ENCODE data around the gene TMEM178A. TPM values are rescaled to one million over a fixed set of nuclear protein-coding genes. Genes with fewer than 3 reads are reported as not detected.

Gene TMEM178A
- total RNA-seq, 2 experiments from 2014 or later: 0.25 to 0.38 TPM

DNA sequence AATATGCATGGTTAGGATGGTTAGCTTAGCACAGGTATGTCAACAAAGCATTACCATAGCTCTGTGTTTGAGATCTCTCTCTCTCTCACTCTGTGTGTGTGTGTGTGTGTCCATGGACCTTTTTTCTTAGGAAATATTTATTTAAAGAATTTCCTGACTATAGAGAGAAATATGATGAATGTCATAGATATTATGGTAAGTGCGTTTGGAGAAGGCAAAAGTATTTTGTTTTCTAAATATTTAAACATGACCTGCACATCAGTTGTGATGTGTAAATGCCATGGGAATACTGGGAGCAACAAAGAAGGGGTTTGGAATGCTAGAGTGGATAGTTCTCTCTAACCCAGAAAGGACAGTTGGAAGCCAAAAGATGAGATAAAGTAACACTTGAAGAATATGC, 3.9 kb upstream of the TMEM178A start:
- Histone ChIP-seq H3K9me3 (ENCODE audit: low read length) (no peaks in the 10 kb centered on the region), H4K20me1 (ENCODE audit: insufficient read depth, low read length) (no peaks in the 10 kb centered on the region), H3K79me2 (ENCODE audit: insufficient read depth, low read depth, low read length) (no peaks in the 10 kb centered on the region), H3K36me3 (ENCODE audit: insufficient read depth, low read length) (no peaks in the 10 kb centered on the region), H3K4me2 (ENCODE audit: low read length) (no peak overlapping the region), H3K4me1 (ENCODE audit: insufficient read depth, low read length, poor library complexity, severe bottlenecking) (no peaks in the 10 kb centered on the region), H3K27ac (ENCODE audit: low read depth, low read length, poor library complexity, severe bottlenecking) (no peak overlapping the region), H3K4me3 (ENCODE audit: low read depth, low read length, poor library complexity, severe bottlenecking) (no peak overlapping the region), H3K9me2 (ENCODE audit: insufficient read depth, low read length) (no peaks in the 10 kb centered on the region), H2AFZ (ENCODE audit: low read length) (no peak overlapping the region)
- POLR2A ChIA-PET: no interaction called here
- intact Hi-C loops (cut with micrococcal nuclease; ENCODE audit: unreplicated experiment): no loop called here
- BruUV-seq (replicated peaks): no TSS peak
- no peak for DNase-seq (ENCODE audit: low spot score)
- CTCF ChIA-PET (ENCODE audit: unreplicated experiment): no interaction called here
- no peak for TF ChIP-seq CTCF (conservative IDR thresholded peaks at IDR 0.05; ENCODE audit: low read length)

DNA sequence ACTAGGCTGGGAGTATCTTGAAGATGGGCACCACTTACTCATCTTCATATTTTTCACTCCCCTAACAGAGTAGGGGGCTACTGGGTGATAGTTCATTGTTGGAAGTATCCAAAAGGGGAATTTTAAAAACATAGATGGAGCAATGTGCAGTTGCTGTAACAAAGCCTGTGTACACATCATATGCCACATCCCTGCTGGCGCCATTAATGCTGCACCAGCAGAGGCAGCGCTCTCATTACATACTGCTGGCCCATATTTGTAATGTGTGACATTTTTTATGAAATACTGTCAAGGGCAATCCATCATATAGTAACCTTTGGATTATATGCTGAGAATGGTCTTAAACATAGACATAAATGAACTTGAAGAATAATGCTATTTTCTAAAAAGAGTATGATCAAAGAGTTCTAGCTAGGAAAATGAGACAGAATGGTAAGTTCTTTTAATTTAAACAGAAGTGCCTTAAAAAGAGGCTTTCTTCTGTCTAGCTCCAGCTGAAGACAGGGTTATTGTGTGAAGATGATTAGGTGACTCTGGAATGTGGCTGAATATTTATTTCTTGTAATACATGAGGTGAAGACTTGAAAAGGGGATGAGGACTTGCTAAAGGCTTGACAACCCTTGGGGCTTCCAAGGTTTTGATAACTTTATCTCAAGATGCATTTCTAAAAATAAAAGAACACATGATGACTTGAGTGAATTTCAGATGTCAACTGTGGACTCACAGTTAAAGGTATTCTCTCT, 2.4 kb upstream of the TMEM178A start:
- no peak for DNase-seq (ENCODE audit: low spot score)
- BruUV-seq (replicated peaks): no TSS peak
- H3K27ac ChIP-seq (ENCODE audit: low read depth, low read length, poor library complexity, severe bottlenecking): no peak overlapping the region
- H3K4me3 ChIP-seq (ENCODE audit: low read depth, low read length, poor library complexity, severe bottlenecking): no peak overlapping the region
- ChIA-PET CTCF (ENCODE audit: unreplicated experiment) (no interaction called here), POLR2A (no interaction called here)
- no peaks in the 10 kb centered on the region for H3K4me1 ChIP-seq (ENCODE audit: insufficient read depth, low read length, poor library complexity, severe bottlenecking)
- H4K20me1 ChIP-seq (ENCODE audit: insufficient read depth, low read length): no peaks in the 10 kb centered on the region
- H3K36me3 ChIP-seq (ENCODE audit: insufficient read depth, low read length): no peaks in the 10 kb centered on the region
- intact Hi-C loops (cut with micrococcal nuclease; ENCODE audit: unreplicated experiment): no loop called here
- H2AFZ ChIP-seq (ENCODE audit: low read length): no peak overlapping the region
- no peaks in the 10 kb centered on the region for H3K9me3 ChIP-seq (ENCODE audit: low read length)
- TF ChIP-seq CTCF (conservative IDR thresholded peaks at IDR 0.05; ENCODE audit: low read length) (no peak), EZH2phosphoT487 (IDR thresholded peaks at IDR 0.05; ENCODE audit: borderline replicate concordance, low read depth, low read length) (no peak)
- no peaks in the 10 kb centered on the region for H3K79me2 ChIP-seq (ENCODE audit: insufficient read depth, low read depth, low read length)
- H3K4me2 ChIP-seq (ENCODE audit: low read length): no peak overlapping the region
- no peaks in the 10 kb centered on the region for H3K9me2 ChIP-seq (ENCODE audit: insufficient read depth, low read length)

GRCh38 chr2:39664232-39664887, 1.4 kb upstream of the TMEM178A start:
- TF ChIP-seq EZH2phosphoT487 (IDR thresholded peaks at IDR 0.05; ENCODE audit: borderline replicate concordance, low read depth, low read length) (no peak), CTCF (conservative IDR thresholded peaks at IDR 0.05; ENCODE audit: low read length) (no peak)

More at GRCh38 chr2:39664232-39664887, 1.4 kb upstream of the TMEM178A start:
- no peak overlapping the region for H3K4me2 ChIP-seq (ENCODE audit: low read length)
- CTCF ChIA-PET (ENCODE audit: unreplicated experiment): no interaction called here
- H2AFZ ChIP-seq (ENCODE audit: low read length): no peak overlapping the region
- intact Hi-C loops (cut with micrococcal nuclease; ENCODE audit: unreplicated experiment): no loop called here
- no peak for DNase-seq (ENCODE audit: low spot score)
- BruUV-seq (replicated peaks): no TSS peak
- no peaks in the 10 kb centered on the region for H3K79me2 ChIP-seq (ENCODE audit: insufficient read depth, low read depth, low read length)
- H4K20me1 ChIP-seq (ENCODE audit: insufficient read depth, low read length): no peaks in the 10 kb centered on the region
- no peak overlapping the region for H3K27ac ChIP-seq (ENCODE audit: low read depth, low read length, poor library complexity, severe bottlenecking)
- H3K9me3 ChIP-seq (ENCODE audit: low read length): no peaks in the 10 kb centered on the region
- POLR2A ChIA-PET: no interaction called here
- H3K4me3 ChIP-seq (ENCODE audit: low read depth, low read length, poor library complexity, severe bottlenecking): no peak overlapping the region
- no peaks in the 10 kb centered on the region for H3K4me1 ChIP-seq (ENCODE audit: insufficient read depth, low read length, poor library complexity, severe bottlenecking)
- no peaks in the 10 kb centered on the region for H3K9me2 ChIP-seq (ENCODE audit: insufficient read depth, low read length)
- H3K36me3 ChIP-seq (ENCODE audit: insufficient read depth, low read length): no peaks in the 10 kb centered on the region
